ENCODE data around the gene ITPRID1.

GRCh38 chr7:31652063-31652326 lies 138.1 kb downstream of the ITPRID1 start:
- TF ChIP-seq SP1 (CRISPR knock-in tag; IDR thresholded peaks at IDR 0.05) (no peak), ARID3A (IDR thresholded peaks at IDR 0.05; ENCODE audit: borderline replicate concordance, low read depth, low read length) (no peak)
- TF ChIP-seq, protein P1, sequence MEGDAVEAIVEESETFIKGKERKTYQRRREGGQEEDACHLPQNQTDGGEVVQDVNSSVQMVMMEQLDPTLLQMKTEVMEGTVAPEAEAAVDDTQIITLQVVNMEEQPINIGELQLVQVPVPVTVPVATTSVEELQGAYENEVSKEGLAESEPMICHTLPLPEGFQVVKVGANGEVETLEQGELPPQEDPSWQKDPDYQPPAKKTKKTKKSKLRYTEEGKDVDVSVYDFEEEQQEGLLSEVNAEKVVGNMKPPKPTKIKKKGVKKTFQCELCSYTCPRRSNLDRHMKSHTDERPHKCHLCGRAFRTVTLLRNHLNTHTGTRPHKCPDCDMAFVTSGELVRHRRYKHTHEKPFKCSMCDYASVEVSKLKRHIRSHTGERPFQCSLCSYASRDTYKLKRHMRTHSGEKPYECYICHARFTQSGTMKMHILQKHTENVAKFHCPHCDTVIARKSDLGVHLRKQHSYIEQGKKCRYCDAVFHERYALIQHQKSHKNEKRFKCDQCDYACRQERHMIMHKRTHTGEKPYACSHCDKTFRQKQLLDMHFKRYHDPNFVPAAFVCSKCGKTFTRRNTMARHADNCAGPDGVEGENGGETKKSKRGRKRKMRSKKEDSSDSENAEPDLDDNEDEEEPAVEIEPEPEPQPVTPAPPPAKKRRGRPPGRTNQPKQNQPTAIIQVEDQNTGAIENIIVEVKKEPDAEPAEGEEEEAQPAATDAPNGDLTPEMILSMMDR (IDR thresholded peaks at IDR 0.05 in 2 of 3, conservative IDR thresholded peaks at IDR 0.05 in 1 of 3; ENCODE audit: insufficient read depth in 2 of 3, low read depth in 1 of 3, low read length in 3 of 3): no peak
